Kidney (tissue), 14 donors: ENCODE results near the gene DDX50. TPM values are rescaled to one million over a fixed set of nuclear protein-coding genes. Genes with fewer than 3 reads are reported as not detected.

ENCODE experiments used
- DNase-seq, 5 donors: peaks; one replicate each; pipeline ENCODE4 v3.0.0-alpha.2; 2013 to 2020
- FAIRE-seq: peaks from 2 replicates; lab custom pipeline; 2012; peaks lifted over from hg19 to GRCh38; lab: Jason Lieb, UNC
- H3K27ac ChIP-seq, 2 donors: one replicate each; pipeline ENCODE4 v1.7.0; 2013; ENCODE audit warnings: low read depth in 2 of 2, low read length in 2 of 2, inconsistent platforms in 1 of 2
- H3K27me3 ChIP-seq: one replicate; pipeline ENCODE4 v1.7.1; 2013; ENCODE audit warnings: low read length, inconsistent platforms; ENCODE audit not compliant: control insufficient read depth, insufficient read depth
- H3K36me3 ChIP-seq, 3 donors: one replicate each; pipeline versions ENCODE4 v1.7.0 to v1.7.1; 2013; ENCODE audit warnings: low read length in 3 of 3, control low read depth in 1 of 3, inconsistent platforms in 1 of 3; ENCODE audit not compliant: insufficient read depth in 3 of 3, control insufficient read depth in 2 of 3
- H3K4me1 ChIP-seq, 3 donors: one replicate each; pipeline versions ENCODE4 v1.7.0 to v1.7.1; 2013; ENCODE audit warnings: low read length in 3 of 3, inconsistent platforms in 1 of 3, low read depth in 1 of 3; ENCODE audit not compliant: control insufficient read depth in 2 of 3, insufficient read depth in 2 of 3
- H3K4me3 ChIP-seq, 3 donors: one replicate each; pipeline versions ENCODE4 v1.7.0 to v1.8.1; 2013; ENCODE audit warnings: low read length in 3 of 3, control low read depth in 1 of 3, inconsistent platforms in 1 of 3
- H3K9ac ChIP-seq, 3 donors: one replicate each; pipeline versions ENCODE4 v1.7.0 to v1.7.1; 2013; ENCODE audit warnings: low read length in 3 of 3, control low read depth in 1 of 3, inconsistent platforms in 1 of 3
- H3K9me3 ChIP-seq, 3 donors: one replicate each; pipeline versions ENCODE4 v1.7.0 to v1.7.1; 2013; ENCODE audit warnings: low read length in 3 of 3, control low read depth in 1 of 3, inconsistent platforms in 1 of 3; ENCODE audit not compliant: control insufficient read depth in 2 of 3, insufficient read depth in 1 of 3
- intact Hi-C: fragments of 100-400 bp; cut with DNase I; formaldehyde crosslinking; loops from one replicate; pipeline ENCODE4 v1.11.1; 2022
- polyA plus RNA-seq: library from polyadenylated mRNA; stranded (reverse); fragments of 350-450 nt; fragmentation: Illumina TruSeq; extraction: RNeasy Lipid Tissue Mini Kit (QIAGEN cat#74804); gene quantifications from one replicate; pipeline ENCODE4 v1.2.3, GENCODE V29; 2014; ENCODE audit warnings: low read depth, low replicate concordance; ENCODE audit not compliant: insufficient read depth
- total RNA-seq: library from RNA; stranded (reverse); fragmentation: NEBNext Ultra II Directional; extraction: Animal tissue kit (Norgen Biotek cat#: 25700); gene quantifications from one replicate; pipeline ENCODE4 v1.2.1, GENCODE V29; 2021
- TF ChIP-seq, protein P1 (sequence below): IDR thresholded peaks from 3 replicates; pipeline ENCODE4 v1.5.1; 2012; ENCODE audit warnings: mild to moderate bottlenecking, moderate library complexity, borderline replicate concordance; ENCODE audit not compliant: insufficient read depth; ENCODE audit errors: extremely low read depth
- donor health status: control.
- donor health status: control.
- donor health status: control.
- donor health status: control.
- donor health status: control.
- donor health status: DM: yes; HTN: yes; CAD: no.
- donor health status: Normal renal cell carcinoma (clear cell type).

The DDX50 gene
- total and polyA plus RNA-seq, 2 donors from 2014 or later = 24.0 to 33.1 TPM

DNA sequence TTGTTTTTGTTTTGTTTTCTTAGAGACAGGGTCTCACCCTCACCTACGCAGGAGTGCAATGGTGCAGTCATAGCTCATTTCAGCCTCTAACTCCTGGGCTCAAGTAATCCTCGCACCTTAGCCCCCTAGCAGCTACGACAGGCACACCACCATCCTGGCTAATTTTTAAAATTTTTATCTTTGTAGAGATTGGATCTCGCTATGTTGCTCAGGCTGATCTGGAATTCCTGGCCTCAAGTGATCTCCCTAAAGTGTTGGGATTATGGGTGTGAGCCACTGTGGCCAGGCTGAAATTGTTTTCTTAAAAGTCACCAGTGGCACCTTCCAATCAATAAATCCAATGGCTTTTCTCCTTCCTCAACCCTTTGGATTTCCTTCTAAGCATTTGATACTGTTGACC is 20.9 kb upstream of the DDX50 start:
- Histone ChIP-seq H3K27me3 (no peaks in the 10 kb centered on the region), H3K9ac (no peak overlapping the region), H3K9me3 (no peaks in the 10 kb centered on the region), H3K27ac (no peak overlapping the region), H3K4me1 (peaks cover 0 to 6% (median 0%) of the 10 kb centered on the region in 3 donors), H3K36me3 (no peaks in the 10 kb centered on the region), H3K4me3 (no peak overlapping the region)
- FAIRE-seq (no peak), DNase-seq (no peak)
- intact Hi-C loops = no loop called here
- TF ChIP-seq, protein P1, sequence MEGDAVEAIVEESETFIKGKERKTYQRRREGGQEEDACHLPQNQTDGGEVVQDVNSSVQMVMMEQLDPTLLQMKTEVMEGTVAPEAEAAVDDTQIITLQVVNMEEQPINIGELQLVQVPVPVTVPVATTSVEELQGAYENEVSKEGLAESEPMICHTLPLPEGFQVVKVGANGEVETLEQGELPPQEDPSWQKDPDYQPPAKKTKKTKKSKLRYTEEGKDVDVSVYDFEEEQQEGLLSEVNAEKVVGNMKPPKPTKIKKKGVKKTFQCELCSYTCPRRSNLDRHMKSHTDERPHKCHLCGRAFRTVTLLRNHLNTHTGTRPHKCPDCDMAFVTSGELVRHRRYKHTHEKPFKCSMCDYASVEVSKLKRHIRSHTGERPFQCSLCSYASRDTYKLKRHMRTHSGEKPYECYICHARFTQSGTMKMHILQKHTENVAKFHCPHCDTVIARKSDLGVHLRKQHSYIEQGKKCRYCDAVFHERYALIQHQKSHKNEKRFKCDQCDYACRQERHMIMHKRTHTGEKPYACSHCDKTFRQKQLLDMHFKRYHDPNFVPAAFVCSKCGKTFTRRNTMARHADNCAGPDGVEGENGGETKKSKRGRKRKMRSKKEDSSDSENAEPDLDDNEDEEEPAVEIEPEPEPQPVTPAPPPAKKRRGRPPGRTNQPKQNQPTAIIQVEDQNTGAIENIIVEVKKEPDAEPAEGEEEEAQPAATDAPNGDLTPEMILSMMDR = no peak

DNA sequence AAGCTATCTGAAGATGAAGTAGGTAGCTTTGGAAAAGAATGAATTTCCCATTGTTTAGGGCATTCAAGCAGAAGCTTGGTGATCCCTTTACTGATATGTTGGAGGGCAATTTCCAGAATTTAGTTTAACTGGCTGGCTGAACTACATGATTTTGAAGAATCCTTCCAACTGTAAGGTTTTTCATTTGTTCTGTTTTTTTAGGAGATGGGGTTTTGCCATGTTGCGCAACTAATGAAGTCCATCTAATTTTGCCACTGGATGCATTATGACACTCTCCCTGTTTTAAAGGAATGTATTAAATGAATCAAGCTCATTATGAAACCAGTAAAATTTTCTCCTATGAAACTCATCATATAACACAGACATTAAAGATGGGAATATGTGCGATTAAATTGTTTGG is 6.1 kb upstream of the DDX50 start:
- H3K27me3 ChIP-seq = no peaks in the 10 kb centered on the region
- DNase-seq (no peak), FAIRE-seq (no peak)
- no peaks in the 10 kb centered on the region for H3K36me3 ChIP-seq
- intact Hi-C loops = no loop called here
- H3K9me3 ChIP-seq = no peaks in the 10 kb centered on the region
- H3K9ac ChIP-seq = no peak overlapping the region
- TF ChIP-seq, protein P1 = no peak
- H3K27ac ChIP-seq = no peak overlapping the region
- no peak overlapping the region for H3K4me3 ChIP-seq
- H3K4me1 ChIP-seq = no peaks in the 10 kb centered on the region

DNA sequence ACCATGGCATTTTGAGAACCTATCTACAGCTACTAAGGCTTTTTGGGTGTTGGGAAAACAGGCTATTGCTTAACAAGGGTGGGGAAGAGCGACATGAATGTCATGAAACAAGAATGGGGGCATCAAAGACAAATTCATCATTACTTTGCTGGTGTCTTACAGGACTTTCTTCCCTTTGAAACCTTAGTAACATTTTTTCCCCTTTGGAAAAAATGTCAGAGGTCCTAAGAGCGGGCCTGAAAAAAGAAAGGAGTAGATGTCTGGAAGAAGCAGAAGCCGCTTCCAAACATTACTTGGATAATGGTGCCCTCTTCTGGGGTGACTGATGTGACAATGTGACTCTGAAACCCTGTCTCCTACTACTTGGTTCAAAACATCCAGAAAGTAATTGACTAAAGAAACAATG is 3.8 kb upstream of the DDX50 start:
- H3K9ac ChIP-seq = no peak overlapping the region
- H3K36me3 ChIP-seq = no peaks in the 10 kb centered on the region
- DNase-seq = peak in 4 of 5 donors; percentile 55 to 92 (median 81)
- TF ChIP-seq, protein P1 = peak; percentile 58
- H3K27me3 ChIP-seq = no peaks in the 10 kb centered on the region
- peak; percentile 65 for FAIRE-seq
- no peak overlapping the region for H3K27ac ChIP-seq
- no peak overlapping the region for H3K4me3 ChIP-seq
- H3K4me1 ChIP-seq = peaks cover 2 to 10% (median 3%) of the 10 kb centered on the region in 3 donors
- no peaks in the 10 kb centered on the region for H3K9me3 ChIP-seq
- intact Hi-C loops = no loop called here

DNA sequence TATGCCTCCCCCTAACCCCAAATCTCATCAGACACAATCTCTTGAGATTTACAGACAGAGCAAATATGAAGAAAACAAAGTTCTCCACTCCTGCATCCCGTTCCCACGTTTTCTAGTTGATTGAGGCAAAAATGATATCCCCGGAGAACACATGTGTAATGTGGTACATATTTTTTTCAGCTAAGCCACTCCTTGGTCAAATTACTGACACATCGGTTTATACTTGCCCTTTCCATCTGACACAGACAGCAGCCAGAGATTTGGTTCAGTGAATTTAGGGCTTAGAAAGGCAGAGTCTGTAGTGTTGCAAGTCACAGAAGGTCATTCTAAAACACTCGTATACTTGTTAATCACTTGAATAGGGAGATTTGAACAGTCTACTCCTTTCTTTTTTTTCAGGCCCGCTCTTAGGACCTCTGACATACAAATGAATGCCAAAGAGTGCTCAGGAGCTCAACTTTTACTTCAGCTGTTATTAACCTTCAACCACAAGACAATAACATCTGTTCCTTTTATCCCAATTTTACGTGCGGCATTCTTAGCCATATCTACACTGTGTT is 1.8 kb upstream of the DDX50 start:
- no peak overlapping the region for H3K9ac ChIP-seq
- H3K27me3 ChIP-seq = no peaks in the 10 kb centered on the region
- H3K4me3 ChIP-seq = no peak overlapping the region
- H3K27ac ChIP-seq = no peak overlapping the region
- FAIRE-seq = no peak
- intact Hi-C loops = no loop called here
- H3K36me3 ChIP-seq = no peaks in the 10 kb centered on the region
- no peak for DNase-seq
- peaks cover 2 to 14% (median 6%) of the 10 kb centered on the region in 3 donors for H3K4me1 ChIP-seq
- TF ChIP-seq, protein P1 = no peak
- no peaks in the 10 kb centered on the region for H3K9me3 ChIP-seq
